Left kidney (tissue), 2 donors: Measurements from ENCODE around the gene FXYD6. TPM values are rescaled to one million over a fixed set of nuclear protein-coding genes. Genes with fewer than 3 reads are reported as not detected.
"Not testable (repeated sequence)": the region's sequence is repeated elsewhere in the genome, so short reads cannot be mapped to it uniquely, and the experiment has no call there.

ENCODE experiments used
- DNase-seq: peaks from one replicate; pipeline ENCODE4 v3.0.0-alpha.2; 2013
- polyA plus RNA-seq: library from polyadenylated mRNA; unstranded; fragments of 120-200 nt; gene quantifications from one replicate; pipeline ENCODE4 v1.2.1, GENCODE V29; 2013; ENCODE audit not compliant: insufficient read length

The FXYD6 gene
- polyA plus RNA-seq, 1 donor, result 114 TPM

- no peak for DNase-seq
These were observed 4.7 kb downstream of the FXYD6 start for GRCh38 chr11:117871784-117872183.

- no peak for DNase-seq
These were observed 5.3 kb downstream of the FXYD6 start for GRCh38 chr11:117871160-117871559.

- no peak for DNase-seq
These were observed 6.1 kb downstream of the FXYD6 start for GRCh38 chr11:117870103-117870952.

- DNase-seq, result no peak
These were observed 6.9 kb downstream of the FXYD6 start for GRCh38 chr11:117869604-117870003.

- no peak for DNase-seq
These were observed 7.5 kb downstream of the FXYD6 start for GRCh38 chr11:117868815-117869561.

GRCh38 chr11:117868088-117868487 is 8.4 kb downstream of the FXYD6 start:
- no peak for DNase-seq

- DNase-seq, result no peak
These were observed 9.9 kb downstream of the FXYD6 start for GRCh38 chr11:117866526-117866925.

GRCh38 chr11:117865546-117865945 is 10.9 kb downstream of the FXYD6 start:
- DNase-seq, result not testable (repeated sequence)

GRCh38 chr11:117863383-117863782 is 13.1 kb downstream of the FXYD6 start:
- DNase-seq, result no peak

GRCh38 chr11:117862753-117863152 is 13.7 kb downstream of the FXYD6 start:
- no peak for DNase-seq

GRCh38 chr11:117862019-117862725 is 14.3 kb downstream of the FXYD6 start:
- DNase-seq, result no peak

- no peak for DNase-seq
These were observed 15.1 kb downstream of the FXYD6 start for GRCh38 chr11:117861151-117862018.

- DNase-seq, result no peak
These were observed 16.3 kb downstream of the FXYD6 start for GRCh38 chr11:117860139-117860538.

GRCh38 chr11:117859488-117860112 is 16.9 kb downstream of the FXYD6 start:
- no peak for DNase-seq

GRCh38 chr11:117859061-117859460 is 17.4 kb downstream of the FXYD6 start:
- no peak for DNase-seq

GRCh38 chr11:117857734-117858414 is 18.6 kb downstream of the FXYD6 start:
- no peak for DNase-seq

- no peak for DNase-seq
These were observed 20.4 kb downstream of the FXYD6 start for GRCh38 chr11:117855912-117856651.

- DNase-seq, result no peak
These were observed 21.1 kb downstream of the FXYD6 start for GRCh38 chr11:117855186-117855845.

- DNase-seq, result no peak
These were observed 24.1 kb downstream of the FXYD6 start for GRCh38 chr11:117852309-117852708.
